Fibroblast of villous mesenchyme (primary cell): ENCODE measurements around the gene ITGB7. TPM values are rescaled to one million over a fixed set of nuclear protein-coding genes. Genes with fewer than 3 reads are reported as not detected.

Experiments
- DNase-seq: peaks from one replicate; pipeline ENCODE4 v3.0.0-alpha.2; 2010; ENCODE audit warnings: low read depth
- H3K4me3 ChIP-seq: 2 replicates; pipeline ENCODE4 v1.5.1; 2011; ENCODE audit warnings: low read depth, mild to moderate bottlenecking, low read length
- small RNA-seq: library from RNA; depleted of rRNA; stranded (forward); fragments of <200 nt; gene quantifications from one replicate; pipeline ENCODE3, GENCODE V24; 2012
- total RNA-seq: library from RNA; depleted of rRNA; stranded (reverse); fragments of >200 nt; gene quantifications from 2 replicates; pipeline ENCODE4 v1.2.3, GENCODE V29; 2012
- TF ChIP-seq, protein P1 (sequence below): IDR thresholded peaks from 2 replicates; pipeline ENCODE4 v1.5.1; 2012; ENCODE audit warnings: low read depth, mild to moderate bottlenecking, low read length; ENCODE audit not compliant: insufficient read depth

Gene ITGB7
- total RNA-seq, 1 donor = not detected

DNA sequence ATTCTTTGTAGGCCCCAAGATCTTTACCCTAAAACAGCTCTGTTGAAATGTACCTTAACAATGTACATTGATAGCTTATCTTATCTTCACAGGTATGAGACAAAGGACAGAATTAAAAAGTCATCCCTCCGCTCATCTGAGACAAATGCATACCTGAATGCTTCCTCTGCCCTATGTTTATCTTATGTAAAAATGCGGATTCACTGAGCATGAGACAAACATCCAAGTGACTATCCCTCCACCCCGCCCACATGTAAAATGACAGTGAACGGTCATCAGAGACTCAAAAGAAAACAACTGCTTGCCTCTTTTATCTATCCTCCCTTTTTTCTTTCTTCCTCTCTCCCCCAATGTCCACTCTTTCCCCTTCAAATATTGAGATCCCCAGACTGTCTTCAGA is 63.7 kb downstream of the ITGB7 start:
- DNase-seq = no peak
- no peak overlapping the region for H3K4me3 ChIP-seq
- TF ChIP-seq, protein P1, sequence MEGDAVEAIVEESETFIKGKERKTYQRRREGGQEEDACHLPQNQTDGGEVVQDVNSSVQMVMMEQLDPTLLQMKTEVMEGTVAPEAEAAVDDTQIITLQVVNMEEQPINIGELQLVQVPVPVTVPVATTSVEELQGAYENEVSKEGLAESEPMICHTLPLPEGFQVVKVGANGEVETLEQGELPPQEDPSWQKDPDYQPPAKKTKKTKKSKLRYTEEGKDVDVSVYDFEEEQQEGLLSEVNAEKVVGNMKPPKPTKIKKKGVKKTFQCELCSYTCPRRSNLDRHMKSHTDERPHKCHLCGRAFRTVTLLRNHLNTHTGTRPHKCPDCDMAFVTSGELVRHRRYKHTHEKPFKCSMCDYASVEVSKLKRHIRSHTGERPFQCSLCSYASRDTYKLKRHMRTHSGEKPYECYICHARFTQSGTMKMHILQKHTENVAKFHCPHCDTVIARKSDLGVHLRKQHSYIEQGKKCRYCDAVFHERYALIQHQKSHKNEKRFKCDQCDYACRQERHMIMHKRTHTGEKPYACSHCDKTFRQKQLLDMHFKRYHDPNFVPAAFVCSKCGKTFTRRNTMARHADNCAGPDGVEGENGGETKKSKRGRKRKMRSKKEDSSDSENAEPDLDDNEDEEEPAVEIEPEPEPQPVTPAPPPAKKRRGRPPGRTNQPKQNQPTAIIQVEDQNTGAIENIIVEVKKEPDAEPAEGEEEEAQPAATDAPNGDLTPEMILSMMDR = no peak

Small RNA genes within 50 kb of the gene (small RNA-seq; reads per million reads assigned to genes)
- gene HIGD1AP1 = not detected

Other genes starting within 250 kb of the ITGB7 start
- gene EIF4B, start 200.8 kb downstream of the ITGB7 start, total RNA-seq = 838 and 849 TPM in 2 replicates
- 36.7 and 46.1 TPM in 2 replicates for gene TNS2, start 157.2 kb downstream of the ITGB7 start, total RNA-seq
- 17.4 and 19.4 TPM in 2 replicates for gene SPRYD3, start 127.9 kb downstream of the ITGB7 start, total RNA-seq
- 277 and 396 TPM in 2 replicates for gene IGFBP6, start 109.6 kb downstream of the ITGB7 start, total RNA-seq
- not detected in 2 replicates for gene SOAT2, start 103.8 kb downstream of the ITGB7 start, total RNA-seq
- gene ZNF740, start 26.5 kb downstream of the ITGB7 start, total RNA-seq = 10.6 and 10.8 TPM in 2 replicates
- 5.5 and 7.8 TPM in 2 replicates for gene CSAD, start 26.3 kb downstream of the ITGB7 start, total RNA-seq
- 28.0 and 29.4 TPM in 2 replicates for gene RARG, start 25.0 kb upstream of the ITGB7 start, total RNA-seq
- 4.8 and 6.5 TPM in 2 replicates for gene ESPL1, start 61.0 kb upstream of the ITGB7 start, total RNA-seq
- 328 and 382 TPM in 2 replicates for gene PFDN5, start 88.3 kb upstream of the ITGB7 start, total RNA-seq
- gene MYG1, start 92.4 kb upstream of the ITGB7 start, total RNA-seq = 30.2 and 39.6 TPM in 2 replicates
- gene AAAS, start 114.4 kb upstream of the ITGB7 start, total RNA-seq = 42.8 and 43.6 TPM in 2 replicates
- not detected in 2 replicates for gene SP7, start 129.1 kb upstream of the ITGB7 start, total RNA-seq
- gene SP1, start 172.9 kb upstream of the ITGB7 start, total RNA-seq = 31.2 and 45.3 TPM in 2 replicates
- gene AMHR2, start 216.6 kb upstream of the ITGB7 start, total RNA-seq = not detected in 2 replicates
- gene PRR13, start 234.5 kb upstream of the ITGB7 start, total RNA-seq = 60.0 and 64.4 TPM in 2 replicates
- gene PCBP2, start 244.9 kb upstream of the ITGB7 start, total RNA-seq = 193 and 237 TPM in 2 replicates